ENCODE measurements around the gene CYTH4.
A peak's percentile ranks its signal among the peaks of the same experiment; 100 is the strongest.

Gene CYTH4

GRCh38 chr22:37295213-37295886 is 13.0 kb downstream of the CYTH4 start:
- Histone ChIP-seq H3K4me3 (ENCODE audit: low read depth in 1 of 5, low read length in 5 of 5) (no peak overlapping the region), H3K27ac (ENCODE audit: low read depth, low read length) (no peak overlapping the region), H3K27me3 (ENCODE audit: control insufficient read depth in 5 of 5, insufficient read depth in 4 of 5, low read length in 5 of 5) (peaks cover 2 to 23% (median 4%) of the 10 kb centered on the region in 5 donors), H3K36me3 (ENCODE audit: control insufficient read depth in 5 of 5, insufficient read depth in 5 of 5, low read length in 5 of 5) (peaks cover 0 to 47% (median 2%) of the 10 kb centered on the region in 5 donors), H3K4me1 (ENCODE audit: control insufficient read depth in 5 of 5, insufficient read depth in 5 of 5, low read length in 5 of 5) (peaks cover 0 to 60% (median 2%) of the 10 kb centered on the region in 5 donors), H3K9me3 (ENCODE audit: control insufficient read depth in 5 of 5, low read length in 5 of 5) (peaks cover 0 to 2% (median 0%) of the 10 kb centered on the region in 5 donors), H3K9ac (ENCODE audit: low read length in 5 of 5) (no peak overlapping the region)

DNA sequence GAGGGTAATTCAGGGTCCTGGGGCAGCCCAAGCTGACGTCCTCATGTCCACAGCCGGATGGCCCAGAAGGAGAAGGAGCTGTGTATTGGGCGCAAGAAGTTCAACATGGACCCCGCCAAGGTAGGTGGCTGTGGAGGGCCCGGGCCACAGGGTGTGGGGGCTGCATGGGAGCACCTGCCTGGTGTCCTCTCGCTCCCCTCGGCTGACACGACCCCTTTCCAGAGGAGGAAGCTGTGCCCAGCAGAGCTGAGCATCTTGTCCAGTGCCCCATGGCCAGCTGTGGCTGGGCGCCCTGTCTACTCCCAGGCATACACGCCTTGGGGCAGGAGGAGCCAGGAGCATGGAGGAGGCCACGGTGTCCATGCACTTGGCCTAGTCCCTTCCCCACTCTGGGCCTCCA is 13.6 kb downstream of the CYTH4 start:
- H3K9ac ChIP-seq (ENCODE audit: low read length in 5 of 5): no peak overlapping the region

GRCh38 chr22:37298748-37299495 is 16.6 kb downstream of the CYTH4 start:
- Histone ChIP-seq H3K9ac (ENCODE audit: low read length in 5 of 5) (no peak overlapping the region), H3K27ac (ENCODE audit: low read depth, low read length) (no peak overlapping the region), H3K4me3 (ENCODE audit: low read depth in 1 of 5, low read length in 5 of 5) (no peak overlapping the region), H3K27me3 (ENCODE audit: control insufficient read depth in 5 of 5, insufficient read depth in 4 of 5, low read length in 5 of 5) (peaks cover 0 to 7% (median 4%) of the 10 kb centered on the region in 5 donors), H3K9me3 (ENCODE audit: control insufficient read depth in 5 of 5, low read length in 5 of 5) (no peaks in the 10 kb centered on the region), H3K36me3 (ENCODE audit: control insufficient read depth in 5 of 5, insufficient read depth in 5 of 5, low read length in 5 of 5) (peaks cover 0 to 49% (median 2%) of the 10 kb centered on the region in 5 donors), H3K4me1 (ENCODE audit: control insufficient read depth in 5 of 5, insufficient read depth in 5 of 5, low read length in 5 of 5) (peaks cover 0 to 60% (median 5%) of the 10 kb centered on the region in 5 donors)

More for the DNA sequence above, 13.6 kb downstream of the CYTH4 start:
- Histone ChIP-seq H3K27ac (ENCODE audit: low read depth, low read length) (no peak overlapping the region), H3K36me3 (ENCODE audit: control insufficient read depth in 5 of 5, insufficient read depth in 5 of 5, low read length in 5 of 5) (peaks cover 0 to 47% (median 2%) of the 10 kb centered on the region in 5 donors), H3K4me3 (ENCODE audit: low read depth in 1 of 5, low read length in 5 of 5) (no peak overlapping the region), H3K4me1 (ENCODE audit: control insufficient read depth in 5 of 5, insufficient read depth in 5 of 5, low read length in 5 of 5) (peaks cover 0 to 60% (median 4%) of the 10 kb centered on the region in 5 donors), H3K9me3 (ENCODE audit: control insufficient read depth in 5 of 5, low read length in 5 of 5) (peaks cover 0 to 2% (median 0%) of the 10 kb centered on the region in 5 donors), H3K27me3 (ENCODE audit: control insufficient read depth in 5 of 5, insufficient read depth in 4 of 5, low read length in 5 of 5) (peaks cover 2 to 23% (median 4%) of the 10 kb centered on the region in 5 donors)

GRCh38 chr22:37299969-37300509 is 17.7 kb downstream of the CYTH4 start:
- no peak overlapping the region for H3K4me3 ChIP-seq (ENCODE audit: low read depth in 1 of 5, low read length in 5 of 5)
- H3K36me3 ChIP-seq (ENCODE audit: control insufficient read depth in 5 of 5, insufficient read depth in 5 of 5, low read length in 5 of 5): peaks cover 0 to 46% (median 2%) of the 10 kb centered on the region in 5 donors
- H3K4me1 ChIP-seq (ENCODE audit: control insufficient read depth in 5 of 5, insufficient read depth in 5 of 5, low read length in 5 of 5): peaks cover 0 to 59% (median 5%) of the 10 kb centered on the region in 5 donors
- no peaks in the 10 kb centered on the region for H3K9me3 ChIP-seq (ENCODE audit: control insufficient read depth in 5 of 5, low read length in 5 of 5)
- H3K27me3 ChIP-seq (ENCODE audit: control insufficient read depth in 5 of 5, insufficient read depth in 4 of 5, low read length in 5 of 5): peaks cover 0 to 7% (median 4%) of the 10 kb centered on the region in 5 donors
- no peak overlapping the region for H3K27ac ChIP-seq (ENCODE audit: low read depth, low read length)
- no peak overlapping the region for H3K9ac ChIP-seq (ENCODE audit: low read length in 5 of 5)

DNA sequence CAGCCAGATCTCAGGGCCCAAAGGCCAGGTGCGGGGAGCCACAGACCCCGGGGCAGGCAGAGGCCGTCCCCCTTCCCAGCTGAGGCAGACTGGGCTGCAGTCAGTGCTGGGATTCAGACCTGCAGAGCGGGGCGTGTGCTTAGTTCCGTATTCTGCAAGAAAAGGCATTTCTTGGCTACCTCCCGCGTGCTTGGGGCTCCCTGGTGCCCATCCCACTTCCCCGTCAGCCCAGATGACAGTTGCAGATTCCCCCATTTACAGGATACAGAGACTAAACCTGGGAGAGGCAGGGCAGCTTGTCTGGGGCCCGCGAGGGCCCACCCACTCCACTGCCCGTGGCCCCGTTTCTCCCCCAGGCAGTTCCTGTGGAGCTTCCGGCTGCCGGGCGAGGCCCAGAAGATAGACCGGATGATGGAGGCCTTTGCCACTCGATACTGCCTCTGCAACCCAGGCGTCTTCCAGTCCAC is 18.3 kb downstream of the CYTH4 start:
- peaks cover 0 to 41% (median 2%) of the 10 kb centered on the region in 5 donors for H3K36me3 ChIP-seq (ENCODE audit: control insufficient read depth in 5 of 5, insufficient read depth in 5 of 5, low read length in 5 of 5)
- no peaks in the 10 kb centered on the region for H3K9me3 ChIP-seq (ENCODE audit: control insufficient read depth in 5 of 5, low read length in 5 of 5)
- H3K27me3 ChIP-seq (ENCODE audit: control insufficient read depth in 5 of 5, insufficient read depth in 4 of 5, low read length in 5 of 5): peaks cover 0 to 7% (median 4%) of the 10 kb centered on the region in 5 donors
- peaks cover 0 to 59% (median 5%) of the 10 kb centered on the region in 5 donors for H3K4me1 ChIP-seq (ENCODE audit: control insufficient read depth in 5 of 5, insufficient read depth in 5 of 5, low read length in 5 of 5)
- H3K4me3 ChIP-seq (ENCODE audit: low read depth in 1 of 5, low read length in 5 of 5): no peak overlapping the region
- H3K9ac ChIP-seq (ENCODE audit: low read length in 5 of 5): no peak overlapping the region
- no peak overlapping the region for H3K27ac ChIP-seq (ENCODE audit: low read depth, low read length)

DNA sequence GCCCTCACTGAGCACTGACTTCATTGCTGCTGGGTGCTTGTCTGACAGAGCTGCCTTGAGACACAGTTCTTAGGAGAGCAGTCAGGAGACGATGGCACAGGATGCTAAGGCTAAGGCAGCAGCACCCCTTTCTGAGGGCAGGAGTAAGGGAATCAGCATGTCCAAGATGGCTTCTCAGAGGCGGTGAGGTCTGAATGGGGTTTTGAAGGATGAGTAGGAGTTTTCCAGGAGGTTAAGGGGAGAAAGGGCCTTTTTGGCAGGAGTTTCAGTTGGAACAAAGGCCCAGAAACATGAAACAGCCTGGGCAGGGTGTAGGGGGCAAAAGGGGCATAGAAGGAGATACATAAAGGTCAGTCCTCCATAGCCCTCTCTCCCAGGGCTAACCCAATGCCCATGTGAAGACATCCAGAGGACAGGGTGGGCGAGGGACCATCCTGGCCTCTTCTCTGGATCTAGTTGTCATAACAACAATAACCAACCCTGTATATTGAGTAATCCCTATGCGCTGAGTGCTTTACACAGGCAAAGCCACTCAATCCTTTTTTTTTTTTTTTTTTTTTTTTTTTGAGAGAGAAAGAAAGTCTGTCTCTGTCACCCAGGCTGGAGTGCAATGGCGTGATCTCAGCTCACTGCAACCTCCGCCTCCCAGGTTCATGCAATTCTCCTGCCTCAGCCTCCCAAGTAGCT is 19.0 kb downstream of the CYTH4 start:
- Histone ChIP-seq H3K27me3 (ENCODE audit: control insufficient read depth in 5 of 5, insufficient read depth in 4 of 5, low read length in 5 of 5) (peaks cover 0 to 12% (median 0%) of the 10 kb centered on the region in 5 donors), H3K4me3 (ENCODE audit: low read depth in 1 of 5, low read length in 5 of 5) (no peak overlapping the region), H3K9me3 (ENCODE audit: control insufficient read depth in 5 of 5, low read length in 5 of 5) (no peaks in the 10 kb centered on the region), H3K36me3 (ENCODE audit: control insufficient read depth in 5 of 5, insufficient read depth in 5 of 5, low read length in 5 of 5) (peaks cover 0 to 40% (median 0%) of the 10 kb centered on the region in 5 donors), H3K4me1 (ENCODE audit: control insufficient read depth in 5 of 5, insufficient read depth in 5 of 5, low read length in 5 of 5) (peaks cover 0 to 60% (median 5%) of the 10 kb centered on the region in 5 donors), H3K27ac (ENCODE audit: low read depth, low read length) (no peak overlapping the region), H3K9ac (ENCODE audit: low read length in 5 of 5) (no peak overlapping the region)

DNA sequence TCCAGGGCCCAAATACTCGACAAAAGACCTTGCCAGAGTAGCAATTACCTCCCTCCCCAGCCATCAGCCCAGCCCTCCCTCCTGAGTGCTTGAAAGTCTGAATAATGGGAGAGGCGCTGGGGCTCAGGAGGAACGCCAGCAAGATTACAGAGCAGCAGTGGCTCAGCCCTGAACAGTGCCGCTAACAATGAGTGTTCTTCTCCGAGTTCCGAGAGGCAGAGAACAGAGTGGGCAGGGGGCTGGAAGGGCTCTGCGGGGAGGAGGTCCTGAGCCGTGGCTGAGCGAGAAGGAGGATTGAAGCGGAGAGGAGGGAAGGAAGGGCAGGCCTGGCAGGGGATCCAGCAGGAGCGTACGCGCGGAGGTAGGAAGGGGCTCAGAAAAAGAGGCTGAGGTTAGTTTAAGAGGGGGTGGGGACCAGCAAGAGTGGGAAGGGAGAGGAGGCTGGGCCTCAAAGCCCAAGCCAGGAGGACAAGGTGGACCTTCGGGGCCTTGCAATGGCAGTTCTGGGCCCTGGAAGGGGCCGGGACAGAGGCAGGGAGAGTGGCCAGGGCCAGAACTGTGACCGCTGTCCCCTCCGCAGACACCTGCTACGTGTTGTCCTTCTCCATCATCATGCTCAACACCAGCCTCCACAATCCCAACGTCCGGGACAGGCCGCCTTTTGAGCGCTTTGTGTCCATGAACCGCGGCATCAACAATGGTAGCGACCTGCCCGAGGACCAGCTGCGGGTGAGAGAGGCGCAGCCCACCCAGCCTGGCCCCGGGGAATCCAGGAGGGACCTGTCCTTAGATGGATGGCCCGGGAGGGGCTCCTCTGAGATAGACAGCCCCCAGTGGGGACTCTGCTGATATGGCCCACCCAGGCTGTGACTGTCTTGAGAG is 20.6 kb downstream of the CYTH4 start:
- Histone ChIP-seq H3K9ac (ENCODE audit: low read length in 5 of 5) (no peak overlapping the region), H3K27me3 (ENCODE audit: control insufficient read depth in 5 of 5, insufficient read depth in 4 of 5, low read length in 5 of 5) (peaks cover 0 to 15% (median 0%) of the 10 kb centered on the region in 5 donors), H3K9me3 (ENCODE audit: control insufficient read depth in 5 of 5, low read length in 5 of 5) (no peaks in the 10 kb centered on the region), H3K4me3 (ENCODE audit: low read depth in 1 of 5, low read length in 5 of 5) (no peak overlapping the region), H3K27ac (ENCODE audit: low read depth, low read length) (no peak overlapping the region), H3K36me3 (ENCODE audit: control insufficient read depth in 5 of 5, insufficient read depth in 5 of 5, low read length in 5 of 5) (peaks cover 0 to 26% (median 0%) of the 10 kb centered on the region in 5 donors), H3K4me1 (ENCODE audit: control insufficient read depth in 5 of 5, insufficient read depth in 5 of 5, low read length in 5 of 5) (peaks cover 6 to 68% (median 20%) of the 10 kb centered on the region in 5 donors)

GRCh38 chr22:37303821-37304274 is 21.5 kb downstream of the CYTH4 start:
- Histone ChIP-seq H3K4me1 (ENCODE audit: control insufficient read depth in 5 of 5, insufficient read depth in 5 of 5, low read length in 5 of 5) (peaks cover 12 to 68% (median 27%) of the 10 kb centered on the region in 5 donors), H3K36me3 (ENCODE audit: control insufficient read depth in 5 of 5, insufficient read depth in 5 of 5, low read length in 5 of 5) (peaks cover 0 to 26% (median 0%) of the 10 kb centered on the region in 5 donors), H3K4me3 (ENCODE audit: low read depth in 1 of 5, low read length in 5 of 5) (no peak overlapping the region), H3K27ac (ENCODE audit: low read depth, low read length) (peak overlapping the region; percentile 23), H3K27me3 (ENCODE audit: control insufficient read depth in 5 of 5, insufficient read depth in 4 of 5, low read length in 5 of 5) (peaks cover 0 to 21% (median 0%) of the 10 kb centered on the region in 5 donors), H3K9ac (ENCODE audit: low read length in 5 of 5) (no peak overlapping the region), H3K9me3 (ENCODE audit: control insufficient read depth in 5 of 5, low read length in 5 of 5) (no peaks in the 10 kb centered on the region)
